Subcutaneous adipose tissue (tissue), 4 donors: ENCODE data around the gene C12orf60. TPM values are rescaled to one million over a fixed set of nuclear protein-coding genes. Genes with fewer than 3 reads are reported as not detected.

ENCODE experiments used
- CTCF ChIP-seq: fragments of 450-650 bp; IDR thresholded peaks from one replicate; pipeline ENCODE4 v1.5.1; 2016; ENCODE audit warnings: low read depth, mild to moderate bottlenecking, control low read depth, antibody characterized with exemption, moderate library complexity
- total RNA-seq, 4 donors: library from RNA; depleted of rRNA; stranded (reverse); fragments of >200 nt; gene quantifications; one replicate each; pipeline ENCODE4 v1.1.0, GENCODE V29; 2016

C12orf60 gene
- total RNA-seq, 4 donors from 2014 or later: 0.34 to 2.0 (median 1.4) TPM

GRCh38 chr12:14840616-14841015 is 37.1 kb downstream of the C12orf60 start:
- TF ChIP-seq CTCF: no peak

GRCh38 chr12:14841761-14842160 is 38.3 kb downstream of the C12orf60 start:
- no peak for TF ChIP-seq CTCF

GRCh38 chr12:14842315-14842714 is 38.8 kb downstream of the C12orf60 start:
- TF ChIP-seq CTCF: no peak

GRCh38 chr12:14843425-14843887 is 40.0 kb downstream of the C12orf60 start, which contains the start of gene ART4:
Gene ART4 (minus strand): TSS chr12:14843526. CDS start chr12:14843113, 413 bp downstream.
- no peak for TF ChIP-seq CTCF

- TF ChIP-seq CTCF: no peak
Observed at GRCh38 chr12:14844401-14844800, 40.9 kb downstream of the C12orf60 start.

- no peak for TF ChIP-seq CTCF
Observed at GRCh38 chr12:14845350-14845750, 41.9 kb downstream of the C12orf60 start.

- TF ChIP-seq CTCF: no peak
Observed at GRCh38 chr12:14846042-14846587, 42.6 kb downstream of the C12orf60 start.
